GM12878 (cell line): ENCODE measurements around the gene METTL16. TPM values are rescaled to one million over a fixed set of nuclear protein-coding genes. Genes with fewer than 3 reads are reported as not detected.

ENCODE experiments used
- ATAC-seq: fragments of 200-7000 bp; cut with Tn5 transposase; 3 replicates; pipeline ENCODE4 v1.9.1; 2020; ENCODE audit warnings: mild to moderate bottlenecking, moderate library complexity
- BruUV-seq: library from RNA; stranded (reverse); fragments of 400-500 nt; replicated peaks from 2 replicates; lab custom pipeline; 2021; lab: Mats Ljungman, UMichigan
- CTCF ChIA-PET: fragments of 300-600 bp; sonication (Branson Sonifier 250); formaldehyde crosslinking; extraction: SDS; loops from one replicate; lab custom pipeline; 2021; ENCODE audit warnings: inconsistent platforms; lab: Yijun Ruan, JAX
- POLR2A ChIA-PET: fragments of 350-600 bp; formaldehyde crosslinking; extraction: SDS; loops from one replicate; lab custom pipeline; 2021; ENCODE audit warnings: inconsistent platforms; lab: Charles Lee
- RAD21 ChIA-PET: fragments of 300-600 bp; sonication (Branson Sonifier 250); formaldehyde crosslinking; loops from one replicate; lab custom pipeline; 2023; ENCODE audit warnings: antibody characterized with exemption; ENCODE audit not compliant: unreplicated experiment; lab: Charles Lee
- SMC1A ChIA-PET: fragments of 300-600 bp; sonication (Branson Sonifier 250); formaldehyde crosslinking; loops from one replicate; lab custom pipeline; 2023; ENCODE audit not compliant: unreplicated experiment, uncharacterized antibody; lab: Charles Lee
- DNase-seq: peaks from one replicate; pipeline ENCODE4 v3.0.0-alpha.2; 2011; ENCODE audit warnings: low read depth, low spot score
- FAIRE-seq: peaks from 3 replicates; lab custom pipeline; 2011; peaks lifted over from hg19 to GRCh38; lab: Jason Lieb, UNC
- H2AFZ ChIP-seq: 2 replicates; pipeline ENCODE4 v1.6.0; 2011; ENCODE audit warnings: low read depth, low read length, control low read depth; ENCODE audit not compliant: control insufficient read depth
- H3K27ac ChIP-seq: 2 replicates; pipeline ENCODE4 v1.5.1; 2011; ENCODE audit warnings: control low read depth; ENCODE audit not compliant: control insufficient read depth, insufficient read depth
- H3K27me3 ChIP-seq, 2 experiments: replicated peaks in 1 of 2; 2 replicates each; pipeline versions ENCODE4 v1.6.0 to v1.6.1; 2011; ENCODE audit warnings: low read length in 1 of 2; ENCODE audit not compliant: control insufficient read depth in 2 of 2, insufficient read depth in 2 of 2
- H3K36me3 ChIP-seq, 2 experiments: 2 replicates each; pipeline ENCODE4 v1.5.1; 2011; ENCODE audit warnings: low read length in 1 of 2; ENCODE audit not compliant: control insufficient read depth in 2 of 2, insufficient read depth in 2 of 2
- H3K4me1 ChIP-seq: 2 replicates; pipeline ENCODE4 v1.6.1; 2011; ENCODE audit warnings: mild to moderate bottlenecking, low read length, moderate library complexity, mixed read lengths; ENCODE audit not compliant: control insufficient read depth, insufficient read depth
- H3K4me2 ChIP-seq: 2 replicates; pipeline ENCODE4 v1.6.0; 2011; ENCODE audit warnings: control low read depth; ENCODE audit not compliant: control insufficient read depth, insufficient read depth
- H3K4me3 ChIP-seq: fragments of 200-600 bp; sonication (generic); 2 replicates; pipeline ENCODE4 v1.5.1; 2016
- H3K79me2 ChIP-seq: 2 replicates; pipeline ENCODE4 v1.6.0; 2011; ENCODE audit warnings: low read length; ENCODE audit not compliant: control insufficient read depth, insufficient read depth
- H3K9ac ChIP-seq: 2 replicates; pipeline ENCODE4 v1.8.0; 2011; ENCODE audit warnings: low read length, control low read depth, mixed read lengths; ENCODE audit not compliant: control insufficient read depth, insufficient read depth
- H3K9me3 ChIP-seq: replicated peaks from 3 replicates; pipeline ENCODE4 v1.5.1; 2011; ENCODE audit warnings: mild to moderate bottlenecking, low read length; ENCODE audit not compliant: control insufficient read depth, insufficient read depth
- H4K20me1 ChIP-seq: 2 replicates; pipeline ENCODE4 v1.6.0; 2011; ENCODE audit not compliant: control insufficient read depth, insufficient read depth
- BCL11A ChIP-seq: IDR thresholded peaks from 2 replicates; pipeline ENCODE4 v1.6.1; 2011; ENCODE audit warnings: low read depth, low read length
- BRCA1 ChIP-seq: IDR thresholded peaks from 2 replicates; pipeline ENCODE4 v1.6.1; 2011; ENCODE audit warnings: low read depth, low read length, improper control_type of control experiment
- CREB1 ChIP-seq: IDR thresholded peaks from 2 replicates; pipeline ENCODE4 v1.6.1; 2012; ENCODE audit warnings: low read depth, mild to moderate bottlenecking, inconsistent platforms
- MEF2B ChIP-seq: fragments of 450-650 bp; IDR thresholded peaks from 2 replicates; pipeline ENCODE4 v1.6.1; 2018; ENCODE audit warnings: mild to moderate bottlenecking, moderate library complexity; ENCODE audit not compliant: partially characterized antibody, poor library complexity, severe bottlenecking
- NFYB ChIP-seq: IDR thresholded peaks from 2 replicates; pipeline ENCODE4 v1.6.1; 2011; ENCODE audit warnings: low read depth, mild to moderate bottlenecking, low read length, improper control_type of control experiment, moderate library complexity; ENCODE audit not compliant: insufficient read depth
- POLR2A ChIP-seq: IDR thresholded peaks from 2 replicates; pipeline ENCODE4 v1.6.1; 2011; ENCODE audit warnings: low read depth, mild to moderate bottlenecking, low read length
- TCF12 ChIP-seq: IDR thresholded peaks from 2 replicates; pipeline ENCODE4 v1.6.1; 2011; ENCODE audit warnings: low read depth, mild to moderate bottlenecking, low read length
- ZNF384 ChIP-seq: IDR thresholded peaks from 2 replicates; pipeline ENCODE4 v1.6.1; 2012; ENCODE audit warnings: low read depth, mild to moderate bottlenecking, low read length, improper control_type of control experiment, borderline replicate concordance
- ZNF592 ChIP-seq: fragments of 450-650 bp; IDR thresholded peaks from 2 replicates; pipeline ENCODE4 v1.6.1; 2017; ENCODE audit warnings: mild to moderate bottlenecking, moderate library complexity
- WGBS: methylation state at CpG from one replicate; pipeline ENCODE4 v1.1.6; 2016; ENCODE audit warnings: low lambda C conversion rate; ENCODE audit not compliant: insufficient replicate concordance, insufficient coverage; ENCODE audit errors: missing lambda C conversion rate; 5-methylcytosine and 5-hydroxymethylcytosine counted together
- in situ Hi-C: fragments of 300-500 bp; cut with MboI; formaldehyde crosslinking; loops from 9 replicates; pipeline ENCODE4 v1.14.3; 2018; ENCODE audit warnings: mixed read lengths
- intact Hi-C: fragments of 100-400 bp; cut with micrococcal nuclease; formaldehyde crosslinking; loops from one replicate; pipeline ENCODE4 v1.14.2; 2022; ENCODE audit not compliant: unreplicated experiment
- polyA plus RNA-seq, 11 experiments: library from polyadenylated mRNA; depleted of rRNA in 4 of 11; unstranded in 6 of 11; stranded (reverse) in 5 of 11; fragments of >200 nt; fragmentation: Nextera tagmentation in 4 of 11; fragmentation: Illumina TruSeq in 1 of 11; extraction: Ambion mirVana in 4 of 11; extraction: Trizol in 1 of 11; gene quantifications; 1 replicate in 1 of 11; 2 replicates in 10 of 11; pipeline versions ENCODE4 v1.2.1 to v1.2.3, GENCODE V29; 2011 to 2016; ENCODE audit warnings: inconsistent platforms in 2 of 11, missing spikeins in 2 of 11, low read depth in 1 of 11
- total RNA-seq, 4 experiments: library from RNA; depleted of rRNA in 3 of 4; stranded (reverse); fragments of >200 nt in 3 of 4; fragmentation: Illumina TruSeq in 1 of 4; extraction: Trizol in 1 of 4; gene quantifications; 2 replicates each; pipeline versions ENCODE4 v1.2.1 to v1.2.3, GENCODE V29; 2013 to 2021
- TF ChIP-seq, protein P1 (sequence below): fragments of 450-650 bp; IDR thresholded peaks from 2 replicates; pipeline ENCODE4 v1.6.1; 2018; ENCODE audit warnings: mild to moderate bottlenecking, low read depth, moderate library complexity; ENCODE audit not compliant: partially characterized antibody
- TF ChIP-seq, protein P2 (sequence below): fragments of 150-350 bp; IDR thresholded peaks from 2 replicates; pipeline ENCODE4 v1.6.1; 2016; ENCODE audit warnings: low read depth, low read length

The METTL16 gene
- total and polyA plus RNA-seq, 10 of the 15 experiments (the other 5 are each of a cell fraction or from before 2014, with no cell fraction given) = 15.6 to 34.3 (median 23.7) TPM

DNA sequence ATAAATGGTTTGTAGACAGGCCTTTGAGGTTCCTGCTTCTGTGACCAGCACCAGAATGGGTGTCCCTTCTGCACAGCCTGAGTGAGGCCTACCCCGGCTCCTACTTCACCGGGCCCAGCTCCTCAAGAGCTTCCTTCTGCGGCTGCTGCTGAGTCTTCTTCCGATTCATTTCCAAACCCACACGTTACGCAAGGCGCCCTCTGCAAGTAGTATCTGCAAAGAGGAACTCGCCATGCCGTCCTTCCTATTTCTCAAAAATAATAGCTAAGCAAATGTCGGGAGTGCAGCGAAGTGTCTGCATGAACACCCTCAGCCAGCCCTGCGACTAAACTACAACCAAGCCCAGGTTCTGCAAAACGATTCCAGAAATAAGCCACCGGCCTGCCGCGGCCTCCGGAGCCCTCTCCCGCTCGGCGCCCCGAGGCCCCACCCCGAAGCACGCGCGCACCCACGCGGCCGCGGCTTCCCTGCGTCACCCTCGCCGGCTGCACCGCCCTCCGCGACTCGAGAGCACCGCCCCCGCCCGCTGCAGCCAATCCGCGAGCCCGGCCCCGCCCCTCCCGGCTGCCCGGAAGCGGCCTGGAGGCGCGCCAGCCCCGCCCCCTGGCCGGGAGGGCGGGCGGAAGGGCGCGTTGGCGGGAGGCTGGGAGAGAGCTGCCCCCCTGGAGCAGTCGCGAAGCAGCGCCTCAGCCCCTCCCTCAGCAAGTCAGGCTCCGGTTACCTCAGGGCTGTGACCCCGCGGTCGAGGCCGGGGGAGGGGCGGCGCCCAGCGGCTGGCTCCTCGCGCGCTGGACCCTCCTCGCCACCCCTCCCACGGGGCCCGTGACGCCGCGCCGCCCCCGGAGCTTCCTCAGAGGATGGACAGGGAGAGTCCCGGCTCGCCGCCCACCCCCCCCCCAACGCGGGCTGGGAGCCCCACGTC, 119.2 kb downstream of the METTL16 start:
- intact Hi-C loops = loop anchor here (1.0 to 2.0 kb wide), 2 partner anchors 9 to 318 kb away; partner anchors contain the start of genes CLUH and MNT
- Histone ChIP-seq H3K9me3 (no peaks in the 10 kb centered on the region), H3K36me3 (peaks cover 1 to 4% of the 10 kb centered on the region in 2 experiments; a peak in 2 of 4 replicates), H4K20me1 (no peaks in the 10 kb centered on the region), H3K9ac (peak overlapping the region; percentile 77), H3K4me3 (peak overlapping the region; percentile 78), H3K4me1 (peaks cover 27% of the 10 kb centered on the region), H3K27me3 (no peaks in the 10 kb centered on the region), H3K4me2 (peak overlapping the region; percentile 46), H3K27ac (peak overlapping the region; percentile 86), H3K79me2 (peaks cover 8% of the 10 kb centered on the region), H2AFZ (peak overlapping the region; percentile 79)
- BruUV-seq = TSS peak; percentile 52
- FAIRE-seq = peak; percentile 96
- ChIA-PET RAD21 (interaction anchor here (0.6 to 3.8 kb wide), 5 partner anchors 10 to 89 kb away, joined by 3 to 50 read pairs (median 24); partner anchors contain the start of genes SMG6 and SRR), CTCF (interaction anchor here (1.3 to 4.7 kb wide), 5 partner anchors 9 to 40 kb away, joined by 3 to 73 read pairs (median 9); no protein-coding TSS in a partner anchor), POLR2A (interaction anchor here (0.6 to 3.3 kb wide), 8 partner anchors 10 to 709 kb away, joined by 3 to 16 read pairs (median 4); no protein-coding TSS in a partner anchor), SMC1A (interaction anchor here (0.7 to 3.0 kb wide), 7 partner anchors 10 to 148 kb away, joined by 3 to 34 read pairs (median 5); partner anchors contain the start of gene TSR1)
- DNase-seq = peak; percentile 60
- in situ Hi-C loops = no loop called here
- peak; percentile 68 for ATAC-seq
- WGBS = 2% methylated on average over 68 of the region's 83 CpGs
- TF ChIP-seq, protein P1, sequence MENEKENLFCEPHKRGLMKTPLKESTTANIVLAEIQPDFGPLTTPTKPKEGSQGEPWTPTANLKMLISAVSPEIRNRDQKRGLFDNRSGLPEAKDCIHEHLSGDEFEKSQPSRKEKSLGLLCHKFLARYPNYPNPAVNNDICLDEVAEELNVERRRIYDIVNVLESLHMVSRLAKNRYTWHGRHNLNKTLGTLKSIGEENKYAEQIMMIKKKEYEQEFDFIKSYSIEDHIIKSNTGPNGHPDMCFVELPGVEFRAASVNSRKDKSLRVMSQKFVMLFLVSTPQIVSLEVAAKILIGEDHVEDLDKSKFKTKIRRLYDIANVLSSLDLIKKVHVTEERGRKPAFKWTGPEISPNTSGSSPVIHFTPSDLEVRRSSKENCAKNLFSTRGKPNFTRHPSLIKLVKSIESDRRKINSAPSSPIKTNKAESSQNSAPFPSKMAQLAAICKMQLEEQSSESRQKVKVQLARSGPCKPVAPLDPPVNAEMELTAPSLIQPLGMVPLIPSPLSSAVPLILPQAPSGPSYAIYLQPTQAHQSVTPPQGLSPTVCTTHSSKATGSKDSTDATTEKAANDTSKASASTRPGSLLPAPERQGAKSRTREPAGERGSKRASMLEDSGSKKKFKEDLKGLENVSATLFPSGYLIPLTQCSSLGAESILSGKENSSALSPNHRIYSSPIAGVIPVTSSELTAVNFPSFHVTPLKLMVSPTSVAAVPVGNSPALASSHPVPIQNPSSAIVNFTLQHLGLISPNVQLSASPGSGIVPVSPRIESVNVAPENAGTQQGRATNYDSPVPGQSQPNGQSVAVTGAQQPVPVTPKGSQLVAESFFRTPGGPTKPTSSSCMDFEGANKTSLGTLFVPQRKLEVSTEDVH = no peak
- TF ChIP-seq ZNF592 (no peak), TCF12 (peak; percentile 4; the same call in 1 of the 2 replicates), BRCA1 (no peak), BCL11A (no peak), ZNF384 (no peak), POLR2A (peak; percentile 79), CREB1 (peak; percentile 58; the same call in 1 of the 2 replicates), MEF2B (no peak), NFYB (peak; percentile 84; the same call in 1 of the 2 replicates)
- TF ChIP-seq, protein P2, sequence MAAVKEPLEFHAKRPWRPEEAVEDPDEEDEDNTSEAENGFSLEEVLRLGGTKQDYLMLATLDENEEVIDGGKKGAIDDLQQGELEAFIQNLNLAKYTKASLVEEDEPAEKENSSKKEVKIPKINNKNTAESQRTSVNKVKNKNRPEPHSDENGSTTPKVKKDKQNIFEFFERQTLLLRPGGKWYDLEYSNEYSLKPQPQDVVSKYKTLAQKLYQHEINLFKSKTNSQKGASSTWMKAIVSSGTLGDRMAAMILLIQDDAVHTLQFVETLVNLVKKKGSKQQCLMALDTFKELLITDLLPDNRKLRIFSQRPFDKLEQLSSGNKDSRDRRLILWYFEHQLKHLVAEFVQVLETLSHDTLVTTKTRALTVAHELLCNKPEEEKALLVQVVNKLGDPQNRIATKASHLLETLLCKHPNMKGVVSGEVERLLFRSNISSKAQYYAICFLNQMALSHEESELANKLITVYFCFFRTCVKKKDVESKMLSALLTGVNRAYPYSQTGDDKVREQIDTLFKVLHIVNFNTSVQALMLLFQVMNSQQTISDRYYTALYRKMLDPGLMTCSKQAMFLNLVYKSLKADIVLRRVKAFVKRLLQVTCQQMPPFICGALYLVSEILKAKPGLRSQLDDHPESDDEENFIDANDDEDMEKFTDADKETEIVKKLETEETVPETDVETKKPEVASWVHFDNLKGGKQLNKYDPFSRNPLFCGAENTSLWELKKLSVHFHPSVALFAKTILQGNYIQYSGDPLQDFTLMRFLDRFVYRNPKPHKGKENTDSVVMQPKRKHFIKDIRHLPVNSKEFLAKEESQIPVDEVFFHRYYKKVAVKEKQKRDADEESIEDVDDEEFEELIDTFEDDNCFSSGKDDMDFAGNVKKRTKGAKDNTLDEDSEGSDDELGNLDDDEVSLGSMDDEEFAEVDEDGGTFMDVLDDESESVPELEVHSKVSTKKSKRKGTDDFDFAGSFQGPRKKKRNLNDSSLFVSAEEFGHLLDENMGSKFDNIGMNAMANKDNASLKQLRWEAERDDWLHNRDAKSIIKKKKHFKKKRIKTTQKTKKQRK = no peak
